GM12878 (cell line): Measurements from ENCODE around the gene TPGS1. TPM values are rescaled to one million over a fixed set of nuclear protein-coding genes. Genes with fewer than 3 reads are reported as not detected.

Experiments
- BHLHE40 ChIP-seq, 2 experiments: fragments of 450-650 bp in 1 of 2; IDR thresholded peaks; 2 replicates each; pipeline ENCODE4 v1.6.1; 2011 to 2017; ENCODE audit warnings: low read depth in 2 of 2, borderline replicate concordance in 1 of 2, improper control_type of control experiment in 1 of 2, low read length in 1 of 2, mild to moderate bottlenecking in 1 of 2
- FOXK2 ChIP-seq: fragments of 450-650 bp; IDR thresholded peaks from 2 replicates; pipeline ENCODE4 v1.6.1; 2017; ENCODE audit warnings: mild to moderate bottlenecking, moderate library complexity
- MXI1 ChIP-seq: fragments of 150-350 bp; IDR thresholded peaks from 2 replicates; pipeline ENCODE4 v1.6.1; 2011; ENCODE audit warnings: low read depth, mild to moderate bottlenecking, inconsistent platforms, low read length, improper control_type of control experiment
- POLR2AphosphoS5 ChIP-seq: IDR thresholded peaks from 2 replicates; pipeline ENCODE4 v1.6.1; 2011; ENCODE audit warnings: mild to moderate bottlenecking, low read length, inconsistent platforms
- RUNX3 ChIP-seq: IDR thresholded peaks from 2 replicates; pipeline ENCODE4 v1.6.1; 2012; ENCODE audit warnings: low read length, inconsistent platforms
- SREBF1 ChIP-seq: IDR thresholded peaks from 2 replicates; pipeline ENCODE4 v1.6.1; 2012; ENCODE audit warnings: mild to moderate bottlenecking, low read length
- ZNF207 ChIP-seq: fragments of 450-650 bp; IDR thresholded peaks from 2 replicates; pipeline ENCODE4 v1.6.1; 2014; ENCODE audit warnings: antibody characterized with exemption, mild to moderate bottlenecking, borderline replicate concordance
- polyA plus RNA-seq, 11 experiments: library from polyadenylated mRNA; depleted of rRNA in 4 of 11; unstranded in 6 of 11; stranded (reverse) in 5 of 11; fragments of >200 nt; fragmentation: Nextera tagmentation in 4 of 11; fragmentation: Illumina TruSeq in 1 of 11; extraction: Ambion mirVana in 4 of 11; extraction: Trizol in 1 of 11; gene quantifications; 1 replicate in 1 of 11; 2 replicates in 10 of 11; pipeline versions ENCODE4 v1.2.1 to v1.2.3, GENCODE V29; 2011 to 2016; ENCODE audit warnings: inconsistent platforms in 2 of 11, missing spikeins in 2 of 11, low read depth in 1 of 11
- total RNA-seq, 4 experiments: library from RNA; depleted of rRNA in 3 of 4; stranded (reverse); fragments of >200 nt in 3 of 4; fragmentation: Illumina TruSeq in 1 of 4; extraction: Trizol in 1 of 4; gene quantifications; 2 replicates each; pipeline versions ENCODE4 v1.2.1 to v1.2.3, GENCODE V29; 2013 to 2021
- TF ChIP-seq, protein P1 (sequence below): fragments of 450-650 bp; IDR thresholded peaks from 2 replicates; pipeline ENCODE4 v1.6.1; 2017; ENCODE audit warnings: antibody characterized with exemption, mild to moderate bottlenecking, moderate library complexity
- TF ChIP-seq, protein P2 (sequence below): fragments of 450-650 bp; IDR thresholded peaks from 2 replicates; pipeline ENCODE4 v1.6.1; 2017; ENCODE audit warnings: mild to moderate bottlenecking, moderate library complexity
- TF ChIP-seq, protein P3 (sequence below): fragments of 450-650 bp; IDR thresholded peaks from 2 replicates; pipeline ENCODE4 v1.6.1; 2018; ENCODE audit warnings: borderline replicate concordance, mild to moderate bottlenecking; ENCODE audit not compliant: partially characterized antibody
- TF ChIP-seq, protein P4 (sequence below): IDR thresholded peaks from 2 replicates; pipeline ENCODE4 v1.6.1; 2011; ENCODE audit warnings: low read depth, low read length, improper control_type of control experiment, borderline replicate concordance

The TPGS1 gene
- total and polyA plus RNA-seq, 10 of the 15 experiments (the other 5 are each of a cell fraction or from before 2014, with no cell fraction given): 0.24 to 24.7 (median 7.7) TPM; not detected in 2

DNA sequence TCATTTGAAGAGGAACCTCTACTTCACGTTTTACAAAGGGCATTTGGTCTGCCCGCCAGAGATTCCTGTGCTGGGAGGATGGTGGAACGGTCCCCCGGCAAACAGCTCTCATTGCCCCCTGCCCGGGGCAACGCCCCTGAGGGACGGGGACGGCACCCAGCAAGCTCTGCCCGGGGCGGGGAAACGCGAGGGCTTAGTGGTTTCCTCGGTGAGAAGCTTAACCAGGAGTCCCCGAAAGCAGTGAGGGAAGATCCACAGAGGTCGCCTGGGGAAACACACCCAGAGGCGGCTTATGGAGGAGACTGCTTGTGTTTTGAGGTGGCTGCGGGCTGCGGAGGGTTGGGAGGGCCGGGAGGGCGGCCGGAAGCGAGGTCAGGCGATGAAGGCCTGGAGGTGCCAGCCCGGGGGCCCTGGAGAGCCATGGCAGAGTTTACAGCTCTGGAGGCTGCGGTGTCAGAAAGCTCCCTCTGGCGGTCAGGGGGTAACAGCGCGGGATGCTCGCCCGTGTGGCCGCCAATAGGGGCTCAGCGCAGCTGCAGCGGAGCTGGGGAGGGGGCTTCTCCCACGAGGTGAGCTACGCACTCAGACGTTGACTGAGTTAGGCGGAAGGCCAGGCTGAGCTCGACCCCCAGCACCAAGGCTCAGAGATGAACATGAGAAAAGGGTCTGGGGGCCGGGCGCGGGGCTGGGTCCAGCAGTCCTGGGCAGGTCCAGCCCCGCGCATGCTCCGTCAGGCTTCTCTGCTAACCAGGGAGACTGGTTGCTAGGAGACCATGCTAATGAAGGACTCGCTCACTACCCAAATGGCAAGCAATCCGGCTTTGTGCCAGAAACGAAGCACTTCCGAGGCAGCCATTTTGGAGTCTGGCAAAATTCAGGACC lies 652 bp upstream of the TPGS1 start (continued):
- TF ChIP-seq SREBF1 (no peak), FOXK2 (no peak), BHLHE40 (IDR thresholded peaks at IDR 0.05; ENCODE audit: borderline replicate concordance in 1 of 2, low read depth in 2 of 2, low read length in 1 of 2) (peak; percentile 60 to 78; a peak in 3 of 4 replicates), MXI1 (peak; percentile 97), POLR2AphosphoS5 (no peak), ZNF207 (peak; percentile 64; the same call in 1 of the 2 replicates), RUNX3 (peak; percentile 89)
- TF ChIP-seq, protein P1, sequence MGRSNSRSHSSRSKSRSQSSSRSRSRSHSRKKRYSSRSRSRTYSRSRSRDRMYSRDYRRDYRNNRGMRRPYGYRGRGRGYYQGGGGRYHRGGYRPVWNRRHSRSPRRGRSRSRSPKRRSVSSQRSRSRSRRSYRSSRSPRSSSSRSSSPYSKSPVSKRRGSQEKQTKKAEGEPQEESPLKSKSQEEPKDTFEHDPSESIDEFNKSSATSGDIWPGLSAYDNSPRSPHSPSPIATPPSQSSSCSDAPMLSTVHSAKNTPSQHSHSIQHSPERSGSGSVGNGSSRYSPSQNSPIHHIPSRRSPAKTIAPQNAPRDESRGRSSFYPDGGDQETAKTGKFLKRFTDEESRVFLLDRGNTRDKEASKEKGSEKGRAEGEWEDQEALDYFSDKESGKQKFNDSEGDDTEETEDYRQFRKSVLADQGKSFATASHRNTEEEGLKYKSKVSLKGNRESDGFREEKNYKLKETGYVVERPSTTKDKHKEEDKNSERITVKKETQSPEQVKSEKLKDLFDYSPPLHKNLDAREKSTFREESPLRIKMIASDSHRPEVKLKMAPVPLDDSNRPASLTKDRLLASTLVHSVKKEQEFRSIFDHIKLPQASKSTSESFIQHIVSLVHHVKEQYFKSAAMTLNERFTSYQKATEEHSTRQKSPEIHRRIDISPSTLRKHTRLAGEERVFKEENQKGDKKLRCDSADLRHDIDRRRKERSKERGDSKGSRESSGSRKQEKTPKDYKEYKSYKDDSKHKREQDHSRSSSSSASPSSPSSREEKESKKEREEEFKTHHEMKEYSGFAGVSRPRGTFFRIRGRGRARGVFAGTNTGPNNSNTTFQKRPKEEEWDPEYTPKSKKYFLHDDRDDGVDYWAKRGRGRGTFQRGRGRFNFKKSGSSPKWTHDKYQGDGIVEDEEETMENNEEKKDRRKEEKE: no peak
- TF ChIP-seq, protein P2, sequence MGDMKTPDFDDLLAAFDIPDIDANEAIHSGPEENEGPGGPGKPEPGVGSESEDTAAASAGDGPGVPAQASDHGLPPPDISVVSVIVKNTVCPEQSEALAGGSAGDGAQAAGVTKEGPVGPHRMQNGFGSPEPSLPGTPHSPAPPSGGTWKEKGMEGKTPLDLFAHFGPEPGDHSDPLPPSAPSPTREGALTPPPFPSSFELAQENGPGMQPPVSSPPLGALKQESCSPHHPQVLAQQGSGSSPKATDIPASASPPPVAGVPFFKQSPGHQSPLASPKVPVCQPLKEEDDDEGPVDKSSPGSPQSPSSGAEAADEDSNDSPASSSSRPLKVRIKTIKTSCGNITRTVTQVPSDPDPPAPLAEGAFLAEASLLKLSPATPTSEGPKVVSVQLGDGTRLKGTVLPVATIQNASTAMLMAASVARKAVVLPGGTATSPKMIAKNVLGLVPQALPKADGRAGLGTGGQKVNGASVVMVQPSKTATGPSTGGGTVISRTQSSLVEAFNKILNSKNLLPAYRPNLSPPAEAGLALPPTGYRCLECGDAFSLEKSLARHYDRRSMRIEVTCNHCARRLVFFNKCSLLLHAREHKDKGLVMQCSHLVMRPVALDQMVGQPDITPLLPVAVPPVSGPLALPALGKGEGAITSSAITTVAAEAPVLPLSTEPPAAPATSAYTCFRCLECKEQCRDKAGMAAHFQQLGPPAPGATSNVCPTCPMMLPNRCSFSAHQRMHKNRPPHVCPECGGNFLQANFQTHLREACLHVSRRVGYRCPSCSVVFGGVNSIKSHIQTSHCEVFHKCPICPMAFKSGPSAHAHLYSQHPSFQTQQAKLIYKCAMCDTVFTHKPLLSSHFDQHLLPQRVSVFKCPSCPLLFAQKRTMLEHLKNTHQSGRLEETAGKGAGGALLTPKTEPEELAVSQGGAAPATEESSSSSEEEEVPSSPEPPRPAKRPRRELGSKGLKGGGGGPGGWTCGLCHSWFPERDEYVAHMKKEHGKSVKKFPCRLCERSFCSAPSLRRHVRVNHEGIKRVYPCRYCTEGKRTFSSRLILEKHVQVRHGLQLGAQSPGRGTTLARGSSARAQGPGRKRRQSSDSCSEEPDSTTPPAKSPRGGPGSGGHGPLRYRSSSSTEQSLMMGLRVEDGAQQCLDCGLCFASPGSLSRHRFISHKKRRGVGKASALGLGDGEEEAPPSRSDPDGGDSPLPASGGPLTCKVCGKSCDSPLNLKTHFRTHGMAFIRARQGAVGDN: peak; percentile 79
- TF ChIP-seq, protein P3, sequence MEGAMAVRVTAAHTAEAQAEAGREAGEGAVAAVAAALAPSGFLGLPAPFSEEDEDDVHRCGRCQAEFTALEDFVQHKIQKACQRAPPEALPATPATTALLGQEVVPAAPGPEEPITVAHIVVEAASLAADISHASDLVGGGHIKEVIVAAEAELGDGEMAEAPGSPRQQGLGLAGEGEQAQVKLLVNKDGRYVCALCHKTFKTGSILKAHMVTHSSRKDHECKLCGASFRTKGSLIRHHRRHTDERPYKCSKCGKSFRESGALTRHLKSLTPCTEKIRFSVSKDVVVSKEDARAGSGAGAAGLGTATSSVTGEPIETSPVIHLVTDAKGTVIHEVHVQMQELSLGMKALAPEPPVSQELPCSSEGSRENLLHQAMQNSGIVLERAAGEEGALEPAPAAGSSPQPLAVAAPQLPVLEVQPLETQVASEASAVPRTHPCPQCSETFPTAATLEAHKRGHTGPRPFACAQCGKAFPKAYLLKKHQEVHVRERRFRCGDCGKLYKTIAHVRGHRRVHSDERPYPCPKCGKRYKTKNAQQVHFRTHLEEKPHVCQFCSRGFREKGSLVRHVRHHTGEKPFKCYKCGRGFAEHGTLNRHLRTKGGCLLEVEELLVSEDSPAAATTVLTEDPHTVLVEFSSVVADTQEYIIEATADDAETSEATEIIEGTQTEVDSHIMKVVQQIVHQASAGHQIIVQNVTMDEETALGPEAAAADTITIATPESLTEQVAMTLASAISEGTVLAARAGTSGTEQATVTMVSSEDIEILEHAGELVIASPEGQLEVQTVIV: no peak
- TF ChIP-seq, protein P4, sequence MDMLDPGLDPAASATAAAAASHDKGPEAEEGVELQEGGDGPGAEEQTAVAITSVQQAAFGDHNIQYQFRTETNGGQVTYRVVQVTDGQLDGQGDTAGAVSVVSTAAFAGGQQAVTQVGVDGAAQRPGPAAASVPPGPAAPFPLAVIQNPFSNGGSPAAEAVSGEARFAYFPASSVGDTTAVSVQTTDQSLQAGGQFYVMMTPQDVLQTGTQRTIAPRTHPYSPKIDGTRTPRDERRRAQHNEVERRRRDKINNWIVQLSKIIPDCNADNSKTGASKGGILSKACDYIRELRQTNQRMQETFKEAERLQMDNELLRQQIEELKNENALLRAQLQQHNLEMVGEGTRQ: no peak
